Esophagus muscularis mucosa (tissue), 4 donors: ENCODE results near the gene TMEM63B.

Source experiments
- CTCF ChIP-seq, 3 experiments: fragments of 200-600 bp in 2 of 3; fragments of 450-650 bp in 1 of 3; sonication (generic) in 2 of 3; IDR thresholded peaks; one replicate each; pipeline ENCODE4 v1.5.1; 2017 to 2019; ENCODE audit warnings: antibody characterized with exemption in 3 of 3, mild to moderate bottlenecking in 2 of 3, moderate library complexity in 1 of 3
- EP300 ChIP-seq: sonication (generic); formaldehyde crosslinking; IDR thresholded peaks from one replicate; pipeline ENCODE4 v1.6.1; 2017; ENCODE audit warnings: antibody characterized with exemption
- POLR2A ChIP-seq: fragments of 450-650 bp; IDR thresholded peaks from one replicate; pipeline ENCODE4 v1.6.1; 2017; ENCODE audit warnings: antibody characterized with exemption, moderate library complexity, mild to moderate bottlenecking, low read depth

GRCh38 chr6:44188819-44189218 is 61.5 kb downstream of the TMEM63B start:
- no peak for TF ChIP-seq CTCF (IDR thresholded peaks at IDR 0.05)
- TF ChIP-seq POLR2A, result no peak
- TF ChIP-seq EP300, result no peak
